Ishikawa (cell line): Measurements from ENCODE around the gene NUP93.

Source experiments
- CEBPB ChIP-seq: IDR thresholded peaks from 2 replicates; pipeline ENCODE4 v1.6.1; 2012
- CREB1 ChIP-seq: IDR thresholded peaks from 2 replicates; pipeline ENCODE4 v1.6.1; 2012; ENCODE audit warnings: low read depth
- EGR1 ChIP-seq: IDR thresholded peaks from 2 replicates; pipeline ENCODE4 v1.6.1; 2012
- EP300 ChIP-seq: IDR thresholded peaks from 2 replicates; pipeline ENCODE4 v1.6.1; 2012; ENCODE audit warnings: borderline replicate concordance
- FOXM1 ChIP-seq: IDR thresholded peaks from 2 replicates; pipeline ENCODE4 v1.6.1; 2012; ENCODE audit warnings: low read depth, borderline replicate concordance
- NFIC ChIP-seq: IDR thresholded peaks from 2 replicates; pipeline ENCODE4 v1.6.1; 2012
- RAD21 ChIP-seq: IDR thresholded peaks from 2 replicates; pipeline ENCODE4 v1.6.1; 2012; ENCODE audit warnings: low read depth
- TAF1 ChIP-seq: IDR thresholded peaks from 2 replicates; pipeline ENCODE4 v1.6.1; 2012; ENCODE audit warnings: low read depth, mild to moderate bottlenecking
- TCF12 ChIP-seq: IDR thresholded peaks from 2 replicates; pipeline ENCODE4 v1.6.1; 2012; ENCODE audit warnings: low read depth
- TEAD4 ChIP-seq: IDR thresholded peaks from 2 replicates; pipeline ENCODE4 v1.6.1; 2012
- YY1 ChIP-seq: IDR thresholded peaks from 2 replicates; pipeline ENCODE4 v1.6.1; 2012; ENCODE audit warnings: low read depth
- TF ChIP-seq, protein P1 (sequence below): IDR thresholded peaks from 2 replicates; pipeline ENCODE4 v1.6.1; 2012; ENCODE audit warnings: low read depth, mild to moderate bottlenecking
- TF ChIP-seq, protein P2 (sequence below): IDR thresholded peaks from 2 replicates; pipeline ENCODE4 v1.6.1; 2012

DNA sequence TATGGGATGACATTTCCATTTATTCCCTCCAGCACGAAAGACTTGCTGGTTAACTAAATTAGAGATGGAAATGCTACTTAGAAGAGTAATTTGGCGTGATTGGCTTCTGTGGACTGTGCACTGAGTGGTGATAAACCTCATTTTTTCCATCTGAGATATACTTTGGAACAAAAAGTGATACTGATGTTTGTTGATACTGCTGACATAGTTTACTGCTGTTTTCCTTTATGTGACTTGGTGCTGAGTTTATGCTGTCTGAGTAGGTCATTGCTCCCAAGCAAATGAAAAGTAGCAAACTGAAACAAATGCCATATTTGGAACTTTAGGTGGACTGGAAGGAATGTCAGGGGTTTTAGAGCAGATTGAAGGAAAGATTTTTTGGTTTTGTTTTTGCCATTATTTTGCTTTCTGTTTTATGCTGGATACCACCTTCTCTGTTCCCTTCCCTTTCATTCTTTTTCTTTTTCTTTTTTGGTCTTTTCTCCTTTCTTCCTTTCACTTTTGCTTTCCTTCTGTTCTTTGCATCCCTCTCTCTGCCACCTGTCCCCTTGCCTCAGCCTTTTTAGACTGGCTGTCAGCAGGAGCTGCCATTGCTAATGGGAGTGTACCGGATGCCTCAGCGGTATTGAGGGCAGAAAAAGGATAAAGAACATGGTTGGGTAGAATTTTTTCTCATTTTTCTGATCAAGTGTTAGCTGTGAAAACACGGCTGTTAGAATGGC lies 41.8 kb downstream of the NUP93 start:
- TF ChIP-seq EGR1, result no peak
- TF ChIP-seq, protein P1, sequence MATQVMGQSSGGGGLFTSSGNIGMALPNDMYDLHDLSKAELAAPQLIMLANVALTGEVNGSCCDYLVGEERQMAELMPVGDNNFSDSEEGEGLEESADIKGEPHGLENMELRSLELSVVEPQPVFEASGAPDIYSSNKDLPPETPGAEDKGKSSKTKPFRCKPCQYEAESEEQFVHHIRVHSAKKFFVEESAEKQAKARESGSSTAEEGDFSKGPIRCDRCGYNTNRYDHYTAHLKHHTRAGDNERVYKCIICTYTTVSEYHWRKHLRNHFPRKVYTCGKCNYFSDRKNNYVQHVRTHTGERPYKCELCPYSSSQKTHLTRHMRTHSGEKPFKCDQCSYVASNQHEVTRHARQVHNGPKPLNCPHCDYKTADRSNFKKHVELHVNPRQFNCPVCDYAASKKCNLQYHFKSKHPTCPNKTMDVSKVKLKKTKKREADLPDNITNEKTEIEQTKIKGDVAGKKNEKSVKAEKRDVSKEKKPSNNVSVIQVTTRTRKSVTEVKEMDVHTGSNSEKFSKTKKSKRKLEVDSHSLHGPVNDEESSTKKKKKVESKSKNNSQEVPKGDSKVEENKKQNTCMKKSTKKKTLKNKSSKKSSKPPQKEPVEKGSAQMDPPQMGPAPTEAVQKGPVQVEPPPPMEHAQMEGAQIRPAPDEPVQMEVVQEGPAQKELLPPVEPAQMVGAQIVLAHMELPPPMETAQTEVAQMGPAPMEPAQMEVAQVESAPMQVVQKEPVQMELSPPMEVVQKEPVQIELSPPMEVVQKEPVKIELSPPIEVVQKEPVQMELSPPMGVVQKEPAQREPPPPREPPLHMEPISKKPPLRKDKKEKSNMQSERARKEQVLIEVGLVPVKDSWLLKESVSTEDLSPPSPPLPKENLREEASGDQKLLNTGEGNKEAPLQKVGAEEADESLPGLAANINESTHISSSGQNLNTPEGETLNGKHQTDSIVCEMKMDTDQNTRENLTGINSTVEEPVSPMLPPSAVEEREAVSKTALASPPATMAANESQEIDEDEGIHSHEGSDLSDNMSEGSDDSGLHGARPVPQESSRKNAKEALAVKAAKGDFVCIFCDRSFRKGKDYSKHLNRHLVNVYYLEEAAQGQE, result no peak
- no peak for TF ChIP-seq YY1
- no peak for TF ChIP-seq TAF1
- TF ChIP-seq TCF12, result no peak
- TF ChIP-seq, protein P2, sequence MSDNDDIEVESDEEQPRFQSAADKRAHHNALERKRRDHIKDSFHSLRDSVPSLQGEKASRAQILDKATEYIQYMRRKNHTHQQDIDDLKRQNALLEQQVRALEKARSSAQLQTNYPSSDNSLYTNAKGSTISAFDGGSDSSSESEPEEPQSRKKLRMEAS, result no peak
- TF ChIP-seq FOXM1, result no peak
- TF ChIP-seq RAD21, result no peak
- no peak for TF ChIP-seq EP300
- no peak for TF ChIP-seq TEAD4
- no peak for TF ChIP-seq CEBPB
- no peak for TF ChIP-seq CREB1
- TF ChIP-seq NFIC, result no peak
